HG02852 (cell line): ENCODE data around the gene TTC13.

Experiments used
- ATAC-seq: cut with Tn5 transposase; IDR thresholded peaks from one replicate; pipeline ENCODE4 v1.9.1; 2021; ENCODE audit warnings: mild to moderate bottlenecking, moderate library complexity; ENCODE audit not compliant: unreplicated experiment

Gene TTC13

GRCh38 chr1:230857822-230858221, 120.8 kb downstream of the TTC13 start:
- no peak for ATAC-seq

GRCh38 chr1:230857077-230857476, 121.6 kb downstream of the TTC13 start:
- ATAC-seq = no peak
